Measurements from ENCODE around the gene XAB2. TPM values are rescaled to one million over a fixed set of nuclear protein-coding genes. Genes with fewer than 3 reads are reported as not detected.
"Not testable (repeated sequence)": the region's sequence is repeated elsewhere in the genome, so short reads cannot be mapped to it uniquely, and the experiment has no call there.

Gene XAB2
- polyA plus RNA-seq, 5 donors = 24.0 to 39.6 (median 31.0) TPM

- peak; percentile 79 to 83 for DNase-seq
Observed at GRCh38 chr19:7652061-7652641, 22.8 kb upstream of the XAB2 start.

DNA sequence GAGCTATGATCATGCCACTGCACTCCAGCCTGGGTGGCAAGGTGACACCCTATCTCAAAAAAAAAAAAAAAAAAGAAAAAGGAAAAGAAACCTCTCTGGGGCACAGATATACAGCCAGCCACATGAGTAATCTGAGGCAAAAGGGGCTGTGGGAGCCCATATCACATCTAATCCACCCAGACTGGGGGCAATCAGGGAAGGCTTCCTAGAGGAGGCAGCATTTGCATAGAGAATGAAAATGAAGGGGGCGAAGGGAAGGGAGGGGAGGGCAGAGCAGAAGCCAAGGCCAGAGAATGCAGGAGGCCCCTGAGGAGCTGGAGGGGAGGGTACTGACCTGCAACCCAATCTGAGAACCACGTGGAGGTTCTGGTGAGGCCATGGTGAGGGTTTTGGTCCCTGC lies 20.8 kb upstream of the XAB2 start:
- no peak for DNase-seq

- DNase-seq = no peak
Observed at GRCh38 chr19:7648265-7649014, 19.1 kb upstream of the XAB2 start.

- DNase-seq = no peak
Observed at GRCh38 chr19:7647156-7647555, 17.8 kb upstream of the XAB2 start.

DNA sequence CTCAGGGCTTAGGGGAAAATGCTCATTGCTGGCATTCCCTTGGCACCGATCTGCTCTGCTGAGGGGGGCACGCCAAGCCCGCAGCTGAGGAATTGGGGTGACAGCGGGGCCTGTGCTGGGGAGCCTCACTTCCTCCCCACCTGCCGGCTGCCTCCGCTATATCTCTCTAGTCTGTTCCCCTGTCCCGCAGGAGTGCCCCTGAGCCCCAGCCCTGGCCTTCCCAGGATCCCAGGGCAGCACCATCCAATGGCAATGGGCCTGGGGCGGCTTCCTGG lies 17.0 kb upstream of the XAB2 start:
- DNase-seq = no peak

DNA sequence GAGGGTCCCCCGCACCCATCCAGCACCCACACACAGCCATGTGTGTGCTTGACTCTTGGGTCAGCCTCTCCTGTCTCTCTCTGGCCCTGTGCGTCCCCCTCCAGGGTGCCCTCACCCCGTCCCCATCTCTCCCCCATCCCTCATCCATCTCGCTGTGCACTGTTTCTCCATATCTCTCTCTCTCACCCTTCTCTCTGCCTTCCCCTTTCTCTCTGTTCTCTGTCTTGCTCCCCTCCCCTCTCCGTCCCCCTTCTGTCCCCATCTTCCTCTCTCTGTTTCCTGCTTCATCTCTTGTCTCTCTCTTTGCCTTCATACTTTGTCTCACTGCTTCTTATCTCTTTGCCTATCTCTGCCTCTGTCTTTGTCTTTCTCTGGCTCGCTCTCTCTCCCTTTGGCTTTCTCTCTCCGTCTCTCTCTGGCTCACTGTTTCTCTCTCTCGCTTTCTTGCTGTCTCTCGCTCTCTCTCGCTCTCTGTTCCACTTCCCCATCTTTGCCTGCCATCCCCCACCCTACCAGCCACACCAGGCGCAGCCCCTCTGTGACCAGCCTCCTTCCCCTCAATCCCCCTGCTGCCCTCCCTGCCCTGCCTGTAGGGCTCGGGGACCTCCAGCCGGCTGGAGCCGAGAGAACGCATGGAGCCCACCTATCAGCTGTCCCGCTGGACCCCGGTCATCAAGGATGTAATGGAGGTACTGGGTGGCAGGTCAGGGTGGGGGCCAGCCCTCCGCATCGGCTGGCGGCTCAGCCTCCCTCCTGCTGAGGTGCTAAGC lies 16.5 kb upstream of the XAB2 start:
- no peak for DNase-seq

- no peak for DNase-seq
Observed at GRCh38 chr19:7645163-7645562, 15.8 kb upstream of the XAB2 start.

DNA sequence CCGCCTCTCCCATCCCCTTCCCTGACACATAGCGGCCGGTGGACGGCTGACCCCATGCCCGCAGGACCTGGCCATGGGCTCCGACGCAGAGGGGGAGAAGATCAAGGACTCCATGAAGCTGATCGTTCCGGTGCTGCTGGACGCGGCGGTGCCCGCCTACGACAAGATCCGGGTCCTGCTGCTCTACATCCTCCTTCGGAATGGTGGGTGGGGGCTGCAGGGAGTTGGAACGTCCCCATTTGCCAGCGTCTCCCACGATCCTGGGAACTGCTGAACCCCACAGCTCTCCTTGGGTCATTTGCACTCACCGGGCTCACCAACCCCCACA lies 15.2 kb upstream of the XAB2 start:
- no peak for DNase-seq

- not testable (repeated sequence) for DNase-seq
Observed at GRCh38 chr19:7643629-7644549, 14.5 kb upstream of the XAB2 start.

GRCh38 chr19:7643031-7643415 lies 13.7 kb upstream of the XAB2 start:
- no peak for DNase-seq

GRCh38 chr19:7642295-7643030 lies 13.1 kb upstream of the XAB2 start:
- no peak for DNase-seq

GRCh38 chr19:7641290-7642276 lies 12.2 kb upstream of the XAB2 start:
- no peak for DNase-seq

GRCh38 chr19:7640803-7641202 lies 11.5 kb upstream of the XAB2 start:
- DNase-seq = no peak

GRCh38 chr19:7639863-7640348 lies 10.6 kb upstream of the XAB2 start:
- DNase-seq = no peak

DNA sequence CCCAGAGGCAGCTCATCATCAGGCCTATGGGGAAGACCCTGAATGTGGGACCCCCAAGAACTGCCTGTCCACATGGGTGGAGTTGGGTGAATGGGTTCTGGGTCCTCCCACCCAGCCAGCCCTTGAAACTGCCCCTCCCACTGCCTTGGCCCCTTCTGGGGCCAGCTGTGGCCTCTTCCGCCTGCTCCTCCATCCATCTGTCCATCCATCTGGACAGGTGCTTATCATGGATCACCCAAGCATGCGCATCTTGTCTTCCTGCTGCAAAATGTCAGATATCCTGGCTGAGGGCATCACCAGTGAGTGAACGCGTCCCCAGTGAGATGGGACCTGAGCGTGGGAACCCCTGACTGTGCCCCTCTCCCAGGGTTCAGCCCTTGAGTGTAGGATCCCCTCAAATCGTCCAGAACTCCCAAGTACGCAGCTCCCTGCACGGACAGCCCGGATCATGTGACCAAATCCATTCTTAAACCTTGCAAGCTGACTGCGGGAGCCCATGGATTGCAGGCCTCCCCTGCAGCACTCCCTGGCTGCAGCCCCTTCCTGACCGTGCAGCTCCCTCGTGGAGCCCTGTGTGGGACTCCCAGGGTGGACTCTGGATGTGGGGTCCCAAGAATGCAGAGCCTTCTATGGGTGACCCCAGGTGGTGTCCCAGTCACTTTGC lies 9.6 kb upstream of the XAB2 start:
- no peak for DNase-seq

DNA sequence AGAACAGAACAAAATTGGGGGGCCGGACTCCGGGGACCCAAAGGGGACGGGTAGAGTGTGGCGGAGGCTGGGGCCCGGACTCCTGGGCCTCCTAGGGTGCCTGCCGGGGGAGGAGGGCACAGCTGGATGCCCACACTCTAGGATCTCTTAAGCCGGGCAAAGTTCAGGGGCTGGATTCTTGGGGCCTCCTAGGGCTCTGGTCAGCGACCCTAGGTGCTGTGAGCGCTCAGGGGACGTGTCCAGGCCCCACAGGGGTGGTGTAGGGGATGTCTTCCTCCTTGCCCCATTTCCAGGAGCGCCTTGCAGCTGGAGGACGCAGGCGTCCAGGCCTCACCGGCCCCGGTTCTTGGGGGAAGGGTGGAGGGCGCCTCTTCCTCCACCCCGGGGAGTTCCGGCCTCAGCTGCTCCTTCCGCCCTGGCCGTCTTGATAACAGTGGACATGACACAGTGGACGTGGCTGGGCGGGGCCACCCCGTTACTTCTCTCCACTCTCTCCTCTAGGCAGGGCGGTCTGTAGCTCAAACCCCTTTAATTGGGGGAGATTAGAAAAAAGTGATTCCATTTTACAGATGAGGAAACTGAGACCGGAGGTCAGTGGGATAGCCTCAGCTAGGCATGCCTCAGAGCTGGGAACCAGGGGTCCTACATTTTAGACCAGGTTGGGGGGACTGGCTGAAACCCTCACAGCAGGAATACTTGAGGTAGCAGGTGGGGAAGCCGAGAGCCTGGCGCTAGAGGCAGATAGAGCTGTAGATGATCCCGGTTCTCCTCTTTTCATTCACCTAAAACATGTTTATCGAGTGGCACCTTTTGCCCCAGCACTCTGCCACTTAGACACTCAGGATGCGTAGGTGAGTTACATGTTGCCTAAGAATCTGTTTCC lies 8.3 kb upstream of the XAB2 start:
- DNase-seq = no peak

DNA sequence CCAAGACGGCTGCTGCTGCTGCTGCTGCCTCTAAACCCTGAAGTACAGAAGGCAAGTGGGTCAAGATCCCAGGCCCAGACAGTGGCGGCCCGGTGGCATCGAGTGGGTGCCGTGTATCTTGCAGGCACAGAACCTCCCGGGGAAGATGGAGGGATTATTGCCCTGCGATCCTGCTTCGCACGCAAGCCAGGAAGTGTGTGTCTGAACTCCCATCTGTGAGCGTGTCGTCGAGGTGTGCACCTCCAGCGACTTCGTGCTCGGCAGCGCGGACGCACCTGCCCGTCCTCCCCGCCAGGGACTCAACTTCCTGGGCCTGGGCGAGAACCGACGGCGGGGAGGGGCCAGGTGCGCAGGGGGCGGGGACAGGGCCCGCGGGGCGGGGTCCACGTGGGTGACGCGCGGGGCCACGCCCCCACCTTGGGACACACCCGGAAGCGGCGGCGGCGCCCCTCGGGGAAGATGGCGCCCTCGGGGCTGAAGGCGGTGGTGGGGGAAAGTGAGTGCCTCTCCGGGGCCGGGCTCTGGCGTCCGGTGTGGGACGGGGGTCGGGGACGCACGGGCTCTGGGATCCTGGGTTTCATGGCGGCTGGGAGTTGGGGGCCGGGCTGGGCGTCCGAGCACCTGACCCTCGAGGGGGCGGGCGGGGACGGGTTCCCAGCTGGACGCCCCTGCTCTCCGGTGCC lies 7.5 kb upstream of the XAB2 start, which contains the start of gene STXBP2:
STXBP2 (plus strand) TSS at position 420 of the 683 bp plus-strand sequence; CDS start at position 460, 40 bp downstream.
- peak in 1 of 2 donors; percentile 47 for DNase-seq

DNA sequence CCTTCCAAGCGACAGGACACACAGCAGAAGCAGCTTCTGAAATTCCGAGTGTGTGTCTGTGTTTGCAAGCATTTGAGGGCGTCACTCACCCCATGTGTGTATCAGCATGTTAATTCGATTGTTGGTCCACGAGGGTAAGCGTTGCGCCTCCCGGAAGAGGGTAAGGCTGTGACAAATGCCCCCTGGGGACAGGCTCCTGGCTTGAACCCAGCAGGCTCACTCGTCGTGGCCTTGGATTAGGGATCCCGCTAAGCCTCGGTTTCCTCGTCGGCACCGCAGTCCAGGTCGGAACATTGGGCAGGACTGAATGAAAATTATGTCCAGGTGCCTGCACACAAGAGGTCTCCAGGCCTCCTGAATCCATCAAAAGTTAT lies 7.0 kb upstream of the XAB2 start:
- DNase-seq = no peak
